Activated CD4-positive, alpha-beta T cell treated with anti-CD3 and anti-CD28 coated beads, Interleukin-2, amount 10 ng/mL, durations not matched to agents 24 days and 14 days (primary cell): ENCODE measurements around the gene ITK. TPM values are rescaled to one million over a fixed set of nuclear protein-coding genes. Genes with fewer than 3 reads are reported as not detected.

Experiments used
- DNase-seq: peaks from one replicate; pipeline ENCODE4 v3.0.0; 2022
- H3K27ac Mint-ChIP-seq: one replicate; pipeline ENCODE4 v1.8.0; 2022; ENCODE audit warnings: mild to moderate bottlenecking, mixed read lengths
- H3K27me3 Mint-ChIP-seq: one replicate; pipeline ENCODE4 v1.8.0; 2022; ENCODE audit warnings: mixed read lengths
- H3K36me3 Mint-ChIP-seq: one replicate; pipeline ENCODE4 v1.8.0; 2022; ENCODE audit warnings: low read depth, mild to moderate bottlenecking, mixed read lengths
- H3K4me1 Mint-ChIP-seq: one replicate; pipeline ENCODE4 v1.8.0; 2021; ENCODE audit warnings: mixed read lengths
- H3K4me3 Mint-ChIP-seq: one replicate; pipeline ENCODE4 v1.8.0; 2022; ENCODE audit warnings: mild to moderate bottlenecking, moderate library complexity, mixed read lengths
- H3K9me3 Mint-ChIP-seq: one replicate; pipeline ENCODE4 v1.8.0; 2021; ENCODE audit warnings: mixed read lengths
- intact Hi-C: fragments of 100-400 bp; cut with micrococcal nuclease; formaldehyde crosslinking; loops from one replicate; pipeline ENCODE4 v1.15.1; 2023
- total RNA-seq: library from RNA; stranded (reverse); gene quantifications from 2 replicates; pipeline ENCODE4 v1.2.3, GENCODE V29; 2022

Gene ITK
- total RNA-seq, 1 donor from 2014 or later, result 230 TPM

DNA sequence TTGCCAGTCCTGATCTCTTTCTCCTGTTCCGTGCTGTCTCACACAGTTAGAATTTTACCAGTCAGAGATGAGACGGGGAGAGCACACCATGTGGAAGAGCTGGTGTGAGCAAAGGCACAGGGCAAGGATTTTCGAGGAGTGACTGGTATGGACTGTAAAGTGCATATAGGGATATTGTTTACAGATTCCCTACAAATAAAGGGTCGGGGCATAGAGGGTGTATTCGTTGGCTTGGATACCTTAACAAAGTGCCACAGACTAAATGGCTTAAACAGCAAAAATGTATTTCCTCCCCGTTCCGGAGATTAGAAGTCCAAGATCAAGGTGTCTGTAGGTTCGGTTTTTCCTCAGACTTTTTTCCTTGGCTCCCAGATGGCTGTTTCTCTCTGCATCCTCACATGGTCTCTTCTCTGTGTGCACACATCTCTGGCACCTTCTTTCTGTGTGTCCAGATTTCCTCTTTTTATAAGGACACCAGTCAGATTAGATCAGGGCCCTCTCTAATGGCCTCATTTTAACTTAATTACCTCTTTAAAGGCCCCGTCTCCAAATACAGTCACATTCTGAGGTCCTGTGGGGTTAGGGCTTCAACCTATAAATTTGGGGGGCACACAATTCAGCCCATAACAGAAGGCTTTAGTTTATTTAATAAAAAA lies 108.7 kb downstream of the ITK start:
- intact Hi-C loops, result no loop called here
- Mint-ChIP-seq H3K4me3 (no peak overlapping the region), H3K36me3 (peaks cover 69% of the 10 kb centered on the region)

DNA sequence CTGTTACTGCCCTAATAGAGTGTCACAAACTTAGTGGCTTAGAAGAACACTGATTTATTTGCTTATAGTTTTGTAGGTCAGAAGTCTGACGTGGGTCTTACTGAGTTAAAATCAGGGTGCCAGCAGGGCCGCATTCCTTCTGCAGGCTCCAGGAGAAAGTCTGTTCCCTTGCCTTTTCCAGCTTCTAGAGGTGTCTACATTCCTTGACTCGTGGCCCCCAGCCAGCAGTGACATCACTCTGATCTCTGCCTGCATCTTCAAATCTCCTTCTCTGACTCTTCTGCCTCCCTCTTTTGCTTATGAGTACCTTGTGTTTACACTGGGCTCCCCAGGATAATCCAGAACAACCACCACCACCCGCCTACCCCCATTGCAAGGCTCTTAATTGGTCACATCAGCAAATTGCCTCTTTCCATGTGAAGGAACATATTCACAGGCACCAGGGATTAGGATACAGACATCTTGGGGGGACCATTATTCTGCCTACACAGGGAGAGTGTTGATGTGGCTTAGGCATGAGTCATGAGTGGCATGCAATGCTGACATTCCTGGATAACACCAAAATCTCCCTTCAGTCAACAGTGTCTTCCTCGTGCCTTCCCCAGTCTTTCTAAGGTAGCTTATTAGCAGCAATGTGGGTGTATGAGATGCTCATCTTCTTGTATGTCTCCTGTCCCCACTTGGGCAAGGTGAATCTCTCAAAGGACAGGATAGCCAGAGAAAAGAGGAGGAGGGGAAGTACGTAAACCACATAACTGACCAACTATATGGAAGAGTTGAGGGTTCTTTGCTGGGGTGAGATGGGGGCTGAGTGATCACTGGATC lies 109.7 kb downstream of the ITK start:
- no peak overlapping the region for H3K4me3 Mint-ChIP-seq
- intact Hi-C loops, result loop anchor here (2.0 to 5.0 kb wide), 2 partner anchors 14 to 33 kb away; no protein-coding TSS in a partner anchor
- H3K27ac Mint-ChIP-seq, result peak overlapping the region; percentile 87
- H3K9me3 Mint-ChIP-seq, result no peaks in the 10 kb centered on the region
- H3K36me3 Mint-ChIP-seq, result peaks cover 70% of the 10 kb centered on the region
- no peaks in the 10 kb centered on the region for H3K27me3 Mint-ChIP-seq
- peaks cover 57% of the 10 kb centered on the region for H3K4me1 Mint-ChIP-seq
- DNase-seq, result no peak

More for the DNA sequence above, 108.7 kb downstream of the ITK start:
- Mint-ChIP-seq H3K4me1 (peaks cover 61% of the 10 kb centered on the region), H3K27ac (peak overlapping the region; percentile 28), H3K9me3 (no peaks in the 10 kb centered on the region), H3K27me3 (no peaks in the 10 kb centered on the region)
- no peak for DNase-seq

DNA sequence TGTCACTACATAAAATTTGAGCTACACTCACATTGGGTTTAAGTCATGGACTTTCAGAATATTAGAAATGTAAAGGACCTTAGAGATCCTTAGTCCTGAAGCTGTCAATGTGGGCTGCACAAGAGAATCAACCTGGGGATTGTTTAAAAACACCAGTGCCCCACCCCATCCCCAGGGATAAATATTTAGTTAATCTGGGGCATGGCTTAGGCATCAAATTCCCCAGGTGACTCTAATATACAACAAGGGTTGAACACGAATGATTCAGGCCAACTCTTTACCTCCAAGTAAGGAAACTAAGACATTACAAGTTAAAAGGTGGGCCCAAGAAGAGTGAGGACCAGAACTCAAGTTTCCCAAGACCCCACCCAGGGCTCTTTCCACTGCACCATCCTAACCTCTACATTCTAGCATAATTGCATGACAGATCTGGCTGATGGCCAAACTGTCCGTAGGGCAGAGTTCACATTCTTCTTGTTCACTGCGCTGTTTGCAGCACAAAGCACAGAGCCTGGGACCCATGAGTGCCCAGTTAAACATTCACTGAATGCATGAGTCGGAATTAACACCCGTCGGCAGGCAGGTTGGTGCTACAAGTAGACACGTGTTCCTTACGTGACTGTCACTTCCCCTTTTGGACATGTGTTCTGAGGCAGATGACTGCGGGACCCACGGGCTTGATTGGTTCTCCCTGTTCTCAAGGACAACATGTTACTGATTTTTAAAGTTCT lies 110.5 kb downstream of the ITK start:
- H3K4me3 Mint-ChIP-seq, result no peak overlapping the region
- DNase-seq, result no peak
- H3K36me3 Mint-ChIP-seq, result peaks cover 71% of the 10 kb centered on the region
- H3K27ac Mint-ChIP-seq, result peak overlapping the region; percentile 87
- H3K9me3 Mint-ChIP-seq, result no peaks in the 10 kb centered on the region
- no peaks in the 10 kb centered on the region for H3K27me3 Mint-ChIP-seq
- intact Hi-C loops, result loop anchor here (2.0 to 5.0 kb wide), 2 partner anchors 14 to 34 kb away; no protein-coding TSS in a partner anchor
- H3K4me1 Mint-ChIP-seq, result peaks cover 54% of the 10 kb centered on the region

DNA sequence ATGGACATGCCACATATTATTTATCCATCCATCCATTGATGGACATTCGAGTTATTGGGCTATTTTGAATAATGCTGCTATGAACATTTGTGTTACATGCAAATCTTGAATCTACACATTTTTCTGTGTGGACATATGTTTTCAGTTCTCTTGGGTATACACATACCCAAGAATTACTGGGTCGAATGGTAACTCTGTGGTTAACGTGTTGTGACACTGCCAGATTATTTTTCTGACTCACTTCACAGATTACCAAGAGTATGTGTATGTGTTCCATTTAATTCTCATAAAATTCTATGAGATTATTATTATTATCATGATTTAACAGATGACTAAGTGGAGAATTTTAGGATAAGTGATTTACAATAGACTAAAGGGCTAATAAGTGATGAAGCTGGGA lies 112.0 kb downstream of the ITK start:
- Mint-ChIP-seq H3K9me3 (no peaks in the 10 kb centered on the region), H3K4me1 (peaks cover 55% of the 10 kb centered on the region), H3K4me3 (no peak overlapping the region), H3K36me3 (peaks cover 75% of the 10 kb centered on the region), H3K27ac (peak overlapping the region; percentile 22), H3K27me3 (no peaks in the 10 kb centered on the region)
- DNase-seq, result no peak
- intact Hi-C loops, result loop anchor here (5.0 kb wide), 1 partner anchor 35 kb away; no protein-coding TSS in a partner anchor

DNA sequence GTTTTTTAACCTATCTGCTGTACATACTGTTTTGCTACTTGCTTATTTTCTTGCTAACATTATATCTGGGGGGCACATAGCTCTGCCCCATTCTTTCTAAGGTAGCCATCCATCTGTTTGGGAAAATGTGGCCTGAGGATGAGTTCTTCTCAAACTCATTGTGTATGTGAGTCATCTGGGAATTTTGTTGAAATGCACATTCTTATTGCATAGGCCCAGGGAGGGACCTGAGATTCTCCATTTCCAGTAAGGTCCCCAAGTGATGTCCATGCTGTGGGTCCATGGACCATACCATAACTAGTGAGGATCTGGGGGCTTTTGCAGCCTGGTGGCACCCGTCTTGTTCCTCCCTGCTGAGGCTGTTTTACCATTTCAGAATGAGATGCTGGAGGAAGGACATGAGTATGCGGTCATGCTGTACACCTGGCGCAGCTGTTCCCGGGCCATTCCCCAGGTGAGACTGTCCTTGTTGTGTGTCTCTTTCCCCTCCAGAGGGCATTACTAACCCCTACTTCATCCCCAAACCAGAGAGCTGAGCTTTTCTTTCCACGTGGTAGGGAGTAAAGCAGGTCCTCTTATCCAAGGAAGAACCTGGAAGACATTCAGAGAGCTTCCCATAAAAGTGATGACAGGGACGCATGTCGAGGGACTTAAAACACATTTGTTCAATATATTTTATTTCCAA lies 113.9 kb downstream of the ITK start:
- no peaks in the 10 kb centered on the region for H3K9me3 Mint-ChIP-seq

DNA sequence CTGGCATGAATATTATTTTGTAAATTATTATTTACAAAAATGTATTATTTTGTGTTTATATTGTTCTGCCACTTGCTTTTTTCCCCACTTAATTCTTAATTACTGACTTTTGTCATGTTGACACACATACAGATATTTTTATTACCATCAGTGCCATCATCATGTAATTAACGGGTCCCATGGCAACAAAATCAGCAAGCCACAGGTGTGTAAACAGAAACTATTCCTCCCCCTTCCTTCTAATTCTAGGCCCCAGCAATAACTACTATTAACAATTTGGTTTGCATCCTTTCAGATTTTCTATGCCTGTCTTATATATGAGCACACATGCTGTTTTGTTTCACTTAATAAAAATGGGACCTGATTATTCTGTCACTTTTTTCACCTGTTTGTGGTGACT lies 114.6 kb downstream of the ITK start:
- no peak for DNase-seq
- Mint-ChIP-seq H3K27me3 (no peaks in the 10 kb centered on the region), H3K4me1 (peaks cover 36% of the 10 kb centered on the region), H3K9me3 (no peaks in the 10 kb centered on the region), H3K36me3 (peaks cover 79% of the 10 kb centered on the region), H3K27ac (peak overlapping the region; percentile 12), H3K4me3 (no peak overlapping the region)
- intact Hi-C loops, result no loop called here

More for the DNA sequence above, 113.9 kb downstream of the ITK start:
- peaks cover 77% of the 10 kb centered on the region for H3K36me3 Mint-ChIP-seq
- peak overlapping the region; percentile 56 for H3K27ac Mint-ChIP-seq
- no peak for DNase-seq
- H3K27me3 Mint-ChIP-seq, result no peaks in the 10 kb centered on the region
- intact Hi-C loops, result loop anchor here (5.0 kb wide), 1 partner anchor 37 kb away; no protein-coding TSS in a partner anchor
- H3K4me3 Mint-ChIP-seq, result no peak overlapping the region
- H3K4me1 Mint-ChIP-seq, result peaks cover 42% of the 10 kb centered on the region

DNA sequence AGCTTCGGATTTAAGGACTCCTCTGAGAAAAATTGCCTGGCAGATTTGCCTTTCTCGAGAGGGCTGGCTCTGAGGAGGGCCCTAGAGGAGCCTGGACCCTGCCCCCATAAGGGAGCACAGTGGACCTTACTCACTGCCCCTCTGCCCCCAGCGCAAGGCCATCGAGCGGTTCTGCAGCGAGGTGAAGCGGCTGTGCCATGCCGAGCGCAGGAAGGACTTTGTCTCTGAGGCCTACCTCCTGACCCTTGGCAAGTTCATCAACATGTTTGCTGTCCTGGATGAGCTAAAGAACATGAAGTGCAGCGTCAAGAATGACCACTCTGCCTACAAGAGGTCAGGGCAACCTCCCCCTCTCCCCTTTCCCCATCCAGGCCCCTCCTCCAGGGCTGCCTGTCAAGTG lies 119.9 kb downstream of the ITK start:
- Mint-ChIP-seq H3K9me3 (no peaks in the 10 kb centered on the region), H3K27me3 (no peaks in the 10 kb centered on the region), H3K4me3 (no peak overlapping the region), H3K36me3 (peaks cover 73% of the 10 kb centered on the region), H3K27ac (no peak overlapping the region), H3K4me1 (peaks cover 37% of the 10 kb centered on the region)
- DNase-seq, result no peak
- intact Hi-C loops, result no loop called here

DNA sequence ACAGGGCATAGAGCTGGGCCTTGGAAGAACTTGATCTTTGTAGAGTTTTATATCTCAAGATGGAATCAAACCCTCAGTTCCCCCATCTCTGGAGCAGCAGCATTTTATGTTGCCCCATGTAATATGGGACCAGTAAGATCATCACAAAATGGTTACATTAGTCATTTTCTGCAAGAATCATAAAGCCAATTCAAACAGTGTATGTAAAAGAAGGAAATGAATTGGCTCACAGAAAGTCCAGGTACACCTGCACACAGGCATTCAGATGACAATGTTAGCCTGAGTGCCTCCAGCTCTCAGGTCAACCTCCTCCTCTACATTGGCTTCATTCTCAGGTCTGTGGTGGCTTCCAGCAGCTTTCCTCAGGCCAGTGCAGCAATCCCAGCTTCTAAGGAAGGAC lies 120.4 kb downstream of the ITK start:
- intact Hi-C loops, result no loop called here
- Mint-ChIP-seq H3K36me3 (peaks cover 74% of the 10 kb centered on the region), H3K4me1 (peaks cover 41% of the 10 kb centered on the region), H3K27ac (peak overlapping the region; percentile 59), H3K4me3 (no peak overlapping the region), H3K9me3 (no peaks in the 10 kb centered on the region), H3K27me3 (no peaks in the 10 kb centered on the region)
- no peak for DNase-seq

DNA sequence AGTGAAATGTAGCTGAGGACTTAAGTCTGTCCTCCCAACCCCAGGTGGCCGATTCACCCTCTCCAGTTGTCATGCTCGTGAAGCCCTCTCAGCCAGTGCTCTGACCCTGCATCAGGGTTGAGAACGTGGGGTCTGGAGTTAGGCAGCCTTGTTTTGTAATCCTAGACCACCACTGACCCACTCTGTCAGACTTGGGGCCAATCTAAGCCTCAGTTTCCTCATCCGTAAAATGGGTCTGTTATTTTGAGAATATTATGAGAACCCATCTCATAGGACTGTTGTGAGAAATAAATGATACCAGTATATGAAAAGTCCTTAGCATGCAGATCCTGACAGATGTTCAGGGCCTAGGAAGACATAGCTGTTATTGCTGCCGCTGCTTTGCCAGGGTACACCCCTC lies 122.4 kb downstream of the ITK start:
- no peak for DNase-seq
- H3K4me1 Mint-ChIP-seq, result peaks cover 51% of the 10 kb centered on the region
- no peaks in the 10 kb centered on the region for H3K27me3 Mint-ChIP-seq
- intact Hi-C loops, result no loop called here
- no peak overlapping the region for H3K4me3 Mint-ChIP-seq
- H3K27ac Mint-ChIP-seq, result peak overlapping the region; percentile 77
- H3K36me3 Mint-ChIP-seq, result peaks cover 69% of the 10 kb centered on the region
- no peaks in the 10 kb centered on the region for H3K9me3 Mint-ChIP-seq

DNA sequence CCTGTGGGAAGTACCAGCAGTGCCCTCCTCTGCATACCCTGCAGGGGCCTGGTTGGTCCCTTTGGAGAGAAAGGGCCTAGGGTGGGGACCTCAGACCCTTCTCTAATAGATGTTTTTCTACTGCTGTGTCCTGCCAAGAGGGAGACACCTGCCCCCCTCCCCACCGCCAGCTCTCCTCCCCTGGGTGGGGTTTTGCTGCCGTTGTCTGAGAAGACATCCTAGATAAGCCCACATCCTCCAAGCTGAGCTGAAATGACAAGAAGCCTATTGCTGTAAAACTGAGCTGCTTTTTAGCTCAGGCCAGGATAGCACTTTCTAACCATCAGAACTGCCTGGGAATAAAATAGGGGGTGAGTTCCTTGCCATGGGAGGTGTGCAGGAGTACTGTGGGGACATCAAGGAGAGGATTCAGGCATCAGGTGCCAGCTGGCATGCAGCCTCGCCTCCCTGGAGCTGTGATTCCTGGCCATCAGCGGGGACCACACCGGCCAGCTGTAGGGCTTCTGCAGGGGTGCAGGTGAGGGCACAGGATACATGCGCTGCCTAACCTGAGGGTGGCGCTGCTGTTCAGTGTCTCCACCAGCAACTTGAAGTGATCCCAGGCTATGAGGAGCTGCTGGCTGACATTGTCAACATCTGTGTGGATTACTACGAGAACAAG lies 123.2 kb downstream of the ITK start:
- Mint-ChIP-seq H3K9me3 (no peaks in the 10 kb centered on the region), H3K36me3 (peaks cover 67% of the 10 kb centered on the region), H3K4me3 (peak overlapping the region; percentile 53), H3K27me3 (no peaks in the 10 kb centered on the region), H3K27ac (peak overlapping the region; percentile 77), H3K4me1 (peaks cover 53% of the 10 kb centered on the region)
- intact Hi-C loops, result loop anchor here (2.0 kb wide), 1 partner anchor 13 kb away; no protein-coding TSS in a partner anchor
- DNase-seq, result peak; percentile 83
